GM18951 (cell line): Measurements from ENCODE around the gene PCDHB11.
"Not testable (repeated sequence)": the region's sequence is repeated elsewhere in the genome, so short reads cannot be mapped to it uniquely, and the experiment has no call there.

Source experiments
- POLR2A ChIP-seq: IDR thresholded peaks from 4 replicates; pipeline ENCODE4 v1.6.1; 2011; ENCODE audit warnings: mild to moderate bottlenecking; ENCODE audit not compliant: insufficient read length, insufficient read depth; ENCODE audit errors: extremely low read depth
- in situ Hi-C: fragments of 300-500 bp; cut with MboI; formaldehyde crosslinking; loops from one replicate; pipeline ENCODE4 v1.12.0; 2022; ENCODE audit warnings: low sequenced_read_pairs, mixed read lengths, inconsistent platforms; ENCODE audit not compliant: unreplicated experiment

PCDHB11 gene

GRCh38 chr5:141223112-141223783 is 23.8 kb downstream of the PCDHB11 start, which contains the start of gene PCDHB14:
Gene PCDHB14, plus strand, starts transcription at chr5:141223343. Its CDS starts 163 bp downstream, at chr5:141223506.
- no peak for TF ChIP-seq POLR2A
- in situ Hi-C loops: no loop called here

GRCh38 chr5:141224844-141225243 is 25.4 kb downstream of the PCDHB11 start:
- in situ Hi-C loops: not testable (repeated sequence)

DNA sequence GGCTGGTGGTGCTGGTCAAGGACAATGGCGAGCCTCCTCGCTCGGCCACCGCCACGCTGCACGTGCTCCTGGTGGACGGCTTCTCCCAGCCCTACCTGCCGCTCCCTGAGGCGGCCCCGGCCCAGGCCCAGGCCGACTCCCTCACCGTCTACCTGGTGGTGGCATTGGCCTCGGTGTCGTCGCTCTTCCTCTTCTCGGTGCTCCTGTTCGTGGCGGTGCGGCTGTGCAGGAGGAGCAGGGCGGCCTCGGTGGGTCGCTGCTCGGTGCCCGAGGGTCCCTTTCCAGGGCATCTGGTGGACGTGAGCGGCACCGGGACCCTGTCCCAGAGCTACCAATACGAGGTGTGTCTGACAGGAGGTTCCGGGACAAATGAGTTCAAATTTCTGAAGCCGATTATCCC is 26.0 kb downstream of the PCDHB11 start:
- in situ Hi-C loops: not testable (repeated sequence)

DNA sequence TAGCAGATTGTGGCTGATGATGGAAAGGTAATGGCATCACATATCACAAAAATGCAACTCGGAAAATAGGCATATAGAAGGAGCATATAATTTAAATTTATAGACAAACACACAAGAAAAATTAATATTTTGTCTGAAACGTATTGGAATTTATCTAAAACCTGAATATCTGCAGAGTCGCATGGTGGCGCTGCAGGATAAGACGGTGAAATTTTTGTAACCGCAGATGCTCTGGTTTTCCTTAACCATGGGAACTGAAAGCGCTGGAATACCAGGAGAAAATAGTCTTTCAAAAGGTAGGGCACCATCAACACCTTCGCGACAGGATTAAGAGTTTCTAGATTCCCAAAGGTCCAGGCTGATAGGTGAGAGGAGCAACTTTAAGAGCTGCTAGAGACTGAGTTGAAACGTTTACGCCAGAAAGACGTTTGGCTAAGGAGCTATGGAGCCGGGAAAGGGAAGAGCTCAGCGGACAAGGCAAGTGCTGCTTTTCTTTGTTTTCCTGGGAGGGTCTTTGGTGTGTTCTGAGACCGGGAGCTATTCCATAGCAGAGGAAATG is 34.8 kb downstream of the PCDHB11 start:
- no peak for TF ChIP-seq POLR2A
- in situ Hi-C loops: no loop called here

DNA sequence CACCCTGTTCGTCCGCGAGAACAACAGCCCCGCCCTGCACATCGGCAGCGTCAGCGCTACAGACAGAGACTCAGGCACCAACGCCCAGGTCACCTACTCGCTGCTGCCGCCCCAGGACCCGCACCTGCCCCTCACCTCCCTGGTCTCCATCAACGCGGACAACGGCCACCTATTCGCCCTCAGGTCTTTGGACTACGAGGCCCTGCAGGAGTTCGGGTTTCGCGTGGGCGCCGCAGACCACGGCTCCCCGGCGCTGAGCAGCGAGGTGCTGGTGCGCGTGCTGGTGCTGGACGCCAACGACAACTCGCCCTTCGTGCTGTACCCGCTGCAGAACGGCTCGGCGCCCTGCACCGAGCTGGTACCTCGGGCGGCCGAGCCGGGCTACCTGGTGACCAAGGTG is 36.5 kb downstream of the PCDHB11 start:
- in situ Hi-C loops: not testable (repeated sequence)

DNA sequence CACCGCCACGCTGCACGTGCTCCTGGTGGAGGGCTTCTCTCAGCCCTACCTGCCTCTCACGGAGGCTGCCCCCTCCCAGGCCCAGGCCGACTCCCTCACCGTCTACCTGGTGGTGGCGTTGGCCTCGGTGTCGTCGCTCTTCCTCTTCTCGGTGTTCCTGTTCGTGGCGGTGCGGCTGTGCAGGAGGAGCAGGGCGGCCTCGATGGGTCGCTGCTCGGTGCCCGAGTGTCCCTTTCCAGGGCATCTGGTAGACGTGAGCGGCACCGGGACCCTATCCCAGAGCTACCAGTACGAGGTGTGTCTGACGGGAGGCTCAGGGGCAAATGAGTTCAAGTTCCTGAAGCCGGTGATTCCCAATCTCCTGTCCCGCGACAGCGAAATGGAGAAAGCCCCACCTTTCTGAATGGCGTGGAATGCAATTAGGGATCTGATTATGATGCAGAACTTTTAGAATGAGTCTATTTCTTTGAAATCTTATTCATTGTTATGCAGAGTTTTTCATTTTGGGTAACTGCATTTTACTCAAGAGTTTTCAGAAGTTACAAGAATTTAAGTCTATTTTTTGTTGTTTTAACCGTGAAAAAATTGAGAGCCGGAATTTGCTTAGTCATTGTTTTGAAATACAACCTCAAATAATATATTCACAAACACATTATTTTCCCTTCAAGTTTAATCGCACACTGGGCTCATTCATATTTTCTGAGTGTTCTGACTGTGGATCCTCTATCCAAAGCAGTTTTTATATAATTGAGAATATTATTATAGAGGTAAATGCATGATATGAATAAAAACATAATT is 37.3 kb downstream of the PCDHB11 start:
- in situ Hi-C loops: no loop called here
- TF ChIP-seq POLR2A: no peak

- in situ Hi-C loops: no loop called here
- no peak for TF ChIP-seq POLR2A
These were observed 42.1 kb downstream of the PCDHB11 start for GRCh38 chr5:141241496-141241895.

DNA sequence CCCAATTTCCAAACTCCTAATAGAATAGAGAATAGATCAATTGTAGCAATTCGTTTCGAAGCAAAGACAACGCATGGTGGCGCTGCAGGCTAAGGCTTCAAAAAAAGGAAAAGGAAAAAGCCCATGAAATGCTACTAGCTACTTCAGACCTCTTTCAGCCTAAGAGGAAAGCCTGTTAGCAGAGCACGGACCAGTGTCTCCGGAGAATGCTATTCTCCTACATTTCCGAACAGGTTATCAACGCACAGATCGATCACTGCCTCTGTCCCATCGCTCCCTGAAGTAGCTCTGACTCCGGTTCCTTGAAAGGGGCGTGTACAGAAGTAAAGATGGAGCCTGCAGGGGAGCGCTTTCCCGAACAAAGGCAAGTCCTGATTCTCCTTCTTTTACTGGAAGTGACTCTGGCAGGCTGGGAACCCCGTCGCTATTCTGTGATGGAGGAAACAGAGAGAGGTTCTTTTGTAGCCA is 45.9 kb downstream of the PCDHB11 start, which contains the start of gene PCDHB15:
Gene PCDHB15 (plus strand): TSS at position 146 of the 468 bp plus-strand sequence. CDS start 184 bp downstream, at position 330.
- in situ Hi-C loops: no loop called here
- TF ChIP-seq POLR2A: no peak

DNA sequence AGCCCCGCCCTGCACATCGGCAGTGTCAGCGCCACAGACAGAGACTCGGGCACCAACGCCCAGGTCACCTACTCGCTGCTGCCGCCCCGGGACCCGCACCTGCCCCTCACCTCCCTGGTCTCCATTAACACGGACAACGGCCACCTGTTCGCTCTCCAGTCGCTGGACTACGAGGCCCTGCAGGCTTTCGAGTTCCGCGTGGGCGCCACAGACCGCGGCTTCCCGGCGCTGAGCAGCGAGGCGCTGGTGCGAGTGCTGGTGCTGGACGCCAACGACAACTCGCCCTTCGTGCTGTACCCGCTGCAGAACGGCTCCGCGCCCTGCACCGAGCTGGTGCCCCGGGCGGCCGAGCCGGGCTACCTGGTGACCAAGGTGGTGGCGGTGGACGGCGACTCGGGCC is 47.5 kb downstream of the PCDHB11 start:
- in situ Hi-C loops: not testable (repeated sequence)

GRCh38 chr5:141247434-141247833 is 48.0 kb downstream of the PCDHB11 start:
- in situ Hi-C loops: not testable (repeated sequence)

DNA sequence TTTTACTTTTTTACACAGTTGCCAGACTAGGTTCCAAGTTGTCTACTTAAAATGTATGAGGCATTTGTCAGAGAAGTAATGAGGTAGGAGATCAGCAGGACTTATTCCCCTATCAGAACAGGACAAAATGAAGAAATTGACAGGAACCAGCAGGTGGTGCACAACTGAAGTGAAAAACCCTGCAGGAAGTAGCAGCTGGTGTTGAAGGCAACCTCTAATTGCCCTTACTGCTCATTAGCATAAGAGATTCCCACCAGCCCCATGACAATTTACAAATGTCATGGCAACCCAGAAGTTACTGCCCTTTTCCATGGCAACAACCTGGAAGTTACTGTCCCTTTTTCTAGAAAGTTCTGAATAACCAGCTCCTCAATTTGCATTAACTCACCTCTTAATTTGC is 51.1 kb downstream of the PCDHB11 start:
- no peak for TF ChIP-seq POLR2A
- in situ Hi-C loops: no loop called here
